ENCODE results near the gene SAPCD1. TPM values are rescaled to one million over a fixed set of nuclear protein-coding genes. Genes with fewer than 3 reads are reported as not detected.

SAPCD1 gene
- total RNA-seq, 1 experiment from 2014 or later = 3.2 TPM

- Histone ChIP-seq H3K27ac (ENCODE audit: insufficient read length, low read depth, low read length) (no peak overlapping the region), H3K9me3 (ENCODE audit: control insufficient read depth, low read depth, low read length) (no peaks in the 10 kb centered on the region), H4K20me1 (ENCODE audit: control insufficient read depth, insufficient read depth, insufficient read length) (no peaks in the 10 kb centered on the region), H3K23ac (ENCODE audit: insufficient read length, low read depth, low read length) (no peak overlapping the region), H3K4ac (ENCODE audit: low read depth, low read length) (no peak overlapping the region), H2BK15ac (ENCODE audit: low read depth, low read length) (no peak overlapping the region), H2BK5ac (ENCODE audit: insufficient read length, low read length) (no peak overlapping the region), H3K4me2 (ENCODE audit: insufficient read depth, insufficient read length, low read length) (peak overlapping the region; percentile 77), H2BK12ac (ENCODE audit: insufficient read length, low read depth, low read length) (no peak overlapping the region), H2AFZ (ENCODE audit: low read length) (no peak overlapping the region), H2BK120ac (ENCODE audit: low read depth, low read length, poor library complexity, severe bottlenecking) (no peak overlapping the region), H3K79me2 (ENCODE audit: insufficient read depth, low read length) (peaks cover 2% of the 10 kb centered on the region; the same call in 1 of the 2 replicates), H3K23me2 (ENCODE audit: insufficient read length, low read depth, low read length, poor library complexity, severe bottlenecking) (peaks cover 3% of the 10 kb centered on the region), H2BK20ac (ENCODE audit: low read depth, low read length, poor library complexity, severe bottlenecking) (no peak overlapping the region), H3K56ac (ENCODE audit: insufficient read length, low read depth, low read length) (no peak overlapping the region), H3T11ph (ENCODE audit: low read length) (no peak overlapping the region), H3K79me1 (ENCODE audit: insufficient read depth, low read depth, low read length, poor library complexity, severe bottlenecking) (no peaks in the 10 kb centered on the region), H3K27me3 (ENCODE audit: insufficient read depth, low read length) (no peaks in the 10 kb centered on the region), H2AK5ac (ENCODE audit: insufficient read length, low read length) (no peak overlapping the region), H4K5ac (ENCODE audit: insufficient read length, low read depth, low read length) (no peak overlapping the region), H3K9ac (ENCODE audit: extremely low read depth, insufficient read length, low read length) (peak overlapping the region; percentile 72), H3K4me1 (ENCODE audit: insufficient read depth, low read length) (no peaks in the 10 kb centered on the region), H4K8ac (replicated peaks; ENCODE audit: insufficient read length, low read depth, low read length) (no peak overlapping the region), H3K14ac (ENCODE audit: insufficient read depth, low read length) (peak overlapping the region; percentile 72; the same call in 1 of the 2 replicates), H4K91ac (ENCODE audit: insufficient read length, low read depth, low read length) (no peak overlapping the region), H3K18ac (ENCODE audit: insufficient read length, low read depth, low read length) (peak overlapping the region; percentile 68)
- WGBS (ENCODE audit: extremely low coverage, insufficient read length, low lambda C conversion rate) = no CpG with 5 or more reads among the region's 44 CpGs
- Mint-ChIP-seq H3K27ac (peak overlapping the region; percentile 97 to 98 (median 98)), H3K9me3 (no peaks in the 10 kb centered on the region), H3K27me3 (ENCODE audit: low read depth) (no peaks in the 10 kb centered on the region), H3K36me3 (ENCODE audit: insufficient read depth in 1 of 3, low read depth in 3 of 3) (peaks cover 14 to 57% (median 46%) of the 10 kb centered on the region in 3 experiments), H3K4me3 (peak overlapping the region; percentile 98), H3K4me1 (peaks cover 10% of the 10 kb centered on the region in 2 experiments)
- no peak for DNase-seq
- TF ChIP-seq, protein P1, sequence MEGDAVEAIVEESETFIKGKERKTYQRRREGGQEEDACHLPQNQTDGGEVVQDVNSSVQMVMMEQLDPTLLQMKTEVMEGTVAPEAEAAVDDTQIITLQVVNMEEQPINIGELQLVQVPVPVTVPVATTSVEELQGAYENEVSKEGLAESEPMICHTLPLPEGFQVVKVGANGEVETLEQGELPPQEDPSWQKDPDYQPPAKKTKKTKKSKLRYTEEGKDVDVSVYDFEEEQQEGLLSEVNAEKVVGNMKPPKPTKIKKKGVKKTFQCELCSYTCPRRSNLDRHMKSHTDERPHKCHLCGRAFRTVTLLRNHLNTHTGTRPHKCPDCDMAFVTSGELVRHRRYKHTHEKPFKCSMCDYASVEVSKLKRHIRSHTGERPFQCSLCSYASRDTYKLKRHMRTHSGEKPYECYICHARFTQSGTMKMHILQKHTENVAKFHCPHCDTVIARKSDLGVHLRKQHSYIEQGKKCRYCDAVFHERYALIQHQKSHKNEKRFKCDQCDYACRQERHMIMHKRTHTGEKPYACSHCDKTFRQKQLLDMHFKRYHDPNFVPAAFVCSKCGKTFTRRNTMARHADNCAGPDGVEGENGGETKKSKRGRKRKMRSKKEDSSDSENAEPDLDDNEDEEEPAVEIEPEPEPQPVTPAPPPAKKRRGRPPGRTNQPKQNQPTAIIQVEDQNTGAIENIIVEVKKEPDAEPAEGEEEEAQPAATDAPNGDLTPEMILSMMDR (conservative IDR thresholded peaks at IDR 0.05) = no peak
Measured at GRCh38 chr6:31794866-31795615, 32.6 kb downstream of the SAPCD1 start.
